IMR-90 (cell line): ENCODE results near the gene PCSK5. TPM values are rescaled to one million over a fixed set of nuclear protein-coding genes. Genes with fewer than 3 reads are reported as not detected.

Source experiments
- ATAC-seq: fragments of 200-7000 bp; cut with Tn5 transposase; 2 replicates; pipeline ENCODE4 v1.9.1; 2020; ENCODE audit warnings: low read depth, mild to moderate bottlenecking, moderate library complexity
- BruUV-seq: library from RNA; stranded (reverse); fragments of 400-500 nt; replicated peaks from 2 replicates; lab custom pipeline; 2021; lab: Mats Ljungman, UMichigan
- CTCF ChIA-PET: fragments of 300-600 bp; formaldehyde crosslinking; extraction: SDS; loops from one replicate; lab custom pipeline; 2021; ENCODE audit warnings: antibody characterized with exemption; lab: Yijun Ruan, JAX
- POLR2A ChIA-PET: fragments of 300-600 bp; sonication (Branson Sonifier 250); formaldehyde crosslinking; loops from one replicate; lab custom pipeline; 2022; ENCODE audit warnings: antibody characterized with exemption; ENCODE audit not compliant: unreplicated experiment; lab: Charles Lee
- DNase-seq: peaks from one replicate; pipeline ENCODE4 v3.0.0; 2013
- H2AFZ ChIP-seq: replicated peaks from 2 replicates; pipeline ENCODE3; 2013; ENCODE audit warnings: low read length, mild to moderate bottlenecking; ENCODE audit not compliant: poor library complexity
- H2AK5ac ChIP-seq: 2 replicates; pipeline ENCODE4 v1.6.1; 2013; ENCODE audit warnings: low read depth, low read length, inconsistent platforms
- H2AK9ac ChIP-seq: replicated peaks from 2 replicates; pipeline ENCODE3; 2013; ENCODE audit warnings: mild to moderate bottlenecking, low read depth, low read length, moderate library complexity; ENCODE audit not compliant: poor library complexity
- H2BK120ac ChIP-seq: 2 replicates; pipeline ENCODE4 v1.6.1; 2013; ENCODE audit warnings: low read depth, low read length, inconsistent platforms
- H2BK15ac ChIP-seq: 3 replicates; pipeline ENCODE4 v1.6.1; 2013; ENCODE audit warnings: low read depth, low read length, inconsistent platforms
- H2BK20ac ChIP-seq: 2 replicates; pipeline ENCODE4 v1.6.1; 2013; ENCODE audit warnings: low read depth, mild to moderate bottlenecking, inconsistent platforms, low read length, moderate library complexity
- H2BK5ac ChIP-seq: 2 replicates; pipeline ENCODE4 v1.6.1; 2013; ENCODE audit warnings: mild to moderate bottlenecking, low read depth, low read length, inconsistent platforms; ENCODE audit not compliant: poor library complexity, severe bottlenecking
- H3K14ac ChIP-seq: replicated peaks from 2 replicates; pipeline ENCODE4 v1.6.1; 2013; ENCODE audit warnings: low read depth, low read length, inconsistent platforms
- H3K18ac ChIP-seq: 2 replicates; pipeline ENCODE4 v1.6.1; 2013; ENCODE audit warnings: low read depth, low read length, control low read depth
- H3K23ac ChIP-seq: 2 replicates; pipeline ENCODE4 v1.6.1; 2013; ENCODE audit warnings: low read depth, low read length, inconsistent platforms
- H3K27ac ChIP-seq: 2 replicates; pipeline ENCODE4 v1.5.1; 2013; ENCODE audit warnings: mild to moderate bottlenecking, control low read depth, low read length; ENCODE audit not compliant: insufficient read depth
- H3K27me3 ChIP-seq: 2 replicates; pipeline ENCODE4 v1.6.1; 2013; ENCODE audit warnings: low read length; ENCODE audit not compliant: control insufficient read depth, insufficient read depth
- H3K36me3 ChIP-seq: 2 replicates; pipeline ENCODE4 v1.6.1; 2013; ENCODE audit warnings: low read length, mixed read lengths; ENCODE audit not compliant: control insufficient read depth, insufficient read depth
- H3K4ac ChIP-seq: 2 replicates; pipeline ENCODE4 v1.6.1; 2013; ENCODE audit warnings: low read depth, low read length, inconsistent platforms
- H3K4me1 ChIP-seq: 2 replicates; pipeline ENCODE4 v1.6.1; 2013; ENCODE audit warnings: low read length, mixed read lengths; ENCODE audit not compliant: control insufficient read depth, insufficient read depth
- H3K4me2 ChIP-seq: 2 replicates; pipeline ENCODE4 v1.6.1; 2013; ENCODE audit warnings: low read depth, mild to moderate bottlenecking, control low read depth, low read length, moderate library complexity
- H3K4me3 ChIP-seq: 2 replicates; pipeline ENCODE4 v1.5.1; 2013; ENCODE audit warnings: low read depth, mild to moderate bottlenecking, control low read depth, low read length, moderate library complexity; ENCODE audit not compliant: insufficient read depth
- H3K56ac ChIP-seq: 2 replicates; pipeline ENCODE4 v1.6.1; 2013; ENCODE audit warnings: low read length, inconsistent platforms; ENCODE audit not compliant: insufficient read depth; ENCODE audit errors: extremely low read depth
- H3K79me1 ChIP-seq, 2 experiments: 2 replicates each; pipeline ENCODE4 v1.6.1; 2013; ENCODE audit warnings: low read length in 2 of 2, inconsistent platforms in 1 of 2, low read depth in 1 of 2
- H3K9ac ChIP-seq: 2 replicates; pipeline ENCODE4 v1.6.1; 2013; ENCODE audit warnings: low read depth, low read length, control low read depth
- H3K9me1 ChIP-seq: 2 replicates; pipeline ENCODE4 v1.6.1; 2013; ENCODE audit warnings: low read length, inconsistent platforms; ENCODE audit not compliant: insufficient read depth
- H3K9me3 ChIP-seq: 2 replicates; pipeline ENCODE4 v1.6.1; 2013; ENCODE audit warnings: low read length; ENCODE audit not compliant: control insufficient read depth, insufficient read depth
- H4K20me1 ChIP-seq: 2 replicates; pipeline ENCODE4 v1.6.1; 2013; ENCODE audit warnings: low read length, inconsistent platforms; ENCODE audit not compliant: insufficient read depth
- H4K5ac ChIP-seq: 2 replicates; pipeline ENCODE4 v1.6.1; 2013; ENCODE audit warnings: mild to moderate bottlenecking, low read depth, low read length, control low read depth
- H4K8ac ChIP-seq, 2 experiments: 2 replicates each; pipeline ENCODE4 v1.6.1; 2013; ENCODE audit warnings: low read depth in 2 of 2, low read length in 2 of 2, control low read depth in 1 of 2, inconsistent platforms in 1 of 2
- H4K91ac ChIP-seq: 2 replicates; pipeline ENCODE4 v1.6.1; 2013; ENCODE audit warnings: low read depth, low read length, inconsistent platforms; ENCODE audit not compliant: insufficient read depth
- BHLHE40 ChIP-seq: fragments of 150-350 bp; IDR thresholded peaks from 2 replicates; pipeline ENCODE4 v1.6.1; 2016; ENCODE audit warnings: mild to moderate bottlenecking, low read depth, low read length
- CEBPB ChIP-seq: IDR thresholded peaks from 2 replicates; pipeline ENCODE4 v1.6.1; 2012; ENCODE audit warnings: low read depth, low read length, improper control_type of control experiment
- CHD1 ChIP-seq: IDR thresholded peaks from 2 replicates; pipeline ENCODE4 v1.6.1; 2012; ENCODE audit warnings: low read depth, low read length, improper control_type of control experiment
- FOS ChIP-seq: fragments of 150-350 bp; IDR thresholded peaks from 2 replicates; pipeline ENCODE4 v1.6.1; 2016; ENCODE audit warnings: low read depth, low read length
- MAFK ChIP-seq: IDR thresholded peaks from 2 replicates; pipeline ENCODE4 v1.6.1; 2012; ENCODE audit warnings: low read depth, low read length, improper control_type of control experiment
- MXI1 ChIP-seq: IDR thresholded peaks from 2 replicates; pipeline ENCODE4 v1.6.1; 2012; ENCODE audit warnings: low read depth, mild to moderate bottlenecking, low read length, moderate library complexity, borderline replicate concordance
- POLR2A ChIP-seq: IDR thresholded peaks from 2 replicates; pipeline ENCODE4 v1.6.1; 2012; ENCODE audit warnings: mild to moderate bottlenecking, low read depth, low read length
- RCOR1 ChIP-seq: IDR thresholded peaks from 2 replicates; pipeline ENCODE4 v1.6.1; 2012; ENCODE audit warnings: mild to moderate bottlenecking, low read length, improper control_type of control experiment; ENCODE audit not compliant: insufficient replicate concordance
- whole genome bisulfite sequencing, 2 experiments: methylation state at CpG; one replicate each; pipeline versions ENCODE4 v1.1.5 to v1.1.7; 2013; ENCODE audit warnings: missing lambda C conversion rate in 2 of 2; ENCODE audit not compliant: insufficient read length in 1 of 2; ENCODE audit errors: extremely low coverage in 2 of 2; 5-methylcytosine and 5-hydroxymethylcytosine counted together
- dilution Hi-C: fragments of 300-500 bp; cut with HindIII; formaldehyde crosslinking; loops from one replicate; pipeline ENCODE4 v1.14.3; 2018; ENCODE audit warnings: low sequenced_read_pairs; ENCODE audit not compliant: unreplicated experiment
- in situ Hi-C: fragments of 300-500 bp; cut with MboI; formaldehyde crosslinking; loops from 3 replicates; pipeline ENCODE4 v1.14.3; 2019; ENCODE audit warnings: low sequenced_read_pairs, inconsistent platforms, mixed read lengths
- intact Hi-C: fragments of 100-400 bp; cut with micrococcal nuclease; formaldehyde crosslinking; loops from 2 replicates; pipeline ENCODE4 v1.10.0; 2022
- polyA plus RNA-seq, 3 experiments: library from polyadenylated mRNA; depleted of rRNA; stranded (reverse); fragments of >200 nt; gene quantifications; 2 replicates each; pipeline ENCODE4 v1.2.3, GENCODE V29; 2012; ENCODE audit warnings: low replicate concordance in 1 of 3
- total RNA-seq: library from RNA; depleted of rRNA; stranded (reverse); fragments of >200 nt; gene quantifications from 2 replicates; pipeline ENCODE4 v1.2.3, GENCODE V29; 2012
- TF ChIP-seq, protein P1 (sequence below): fragments of 150-350 bp; IDR thresholded peaks from 2 replicates; pipeline ENCODE4 v1.6.1; 2016; ENCODE audit warnings: low read depth, mild to moderate bottlenecking, low read length, moderate library complexity, borderline replicate concordance

PCSK5 gene
- total and polyA plus RNA-seq, 2 of the 4 experiments (the other 2 are of a cell fraction), result 1.5 to 3.0 TPM

DNA sequence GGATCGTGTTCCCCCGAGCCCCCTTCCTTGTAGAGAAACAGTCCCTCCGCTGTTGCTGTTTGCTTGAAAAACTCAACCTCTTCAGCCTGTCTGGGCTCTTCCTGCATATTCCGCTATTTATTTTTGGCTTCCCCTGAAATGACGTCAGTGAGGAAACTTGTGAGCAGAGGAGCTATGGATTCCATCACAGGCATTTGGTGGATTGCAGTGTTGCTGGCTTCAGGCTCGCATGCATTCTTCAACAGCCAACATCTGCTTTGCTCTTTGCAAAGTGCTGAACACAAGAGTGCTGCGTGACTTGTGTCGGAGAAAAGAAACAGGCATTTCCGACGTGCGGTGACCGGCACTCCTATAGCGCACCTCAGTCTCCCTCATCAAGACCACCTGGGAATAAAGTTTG is 271.1 kb downstream of the PCSK5 start:
- in situ Hi-C loops (no loop called here), intact Hi-C loops (loop anchor here (1.0 to 5.0 kb wide), 2 partner anchors 95 to 141 kb away; no protein-coding TSS in a partner anchor), dilution Hi-C loops (no loop called here)
- no TSS peak for BruUV-seq
- peak overlapping the region; percentile 93 for H2BK120ac ChIP-seq
- peak overlapping the region; percentile 76 for H3K56ac ChIP-seq
- H4K91ac ChIP-seq, result peak overlapping the region; percentile 86
- H2AK5ac ChIP-seq, result peak overlapping the region; percentile 85; the same call in 1 of the 2 replicates
- H3K14ac ChIP-seq, result peak overlapping the region; percentile 83; the same call in 1 of the 2 replicates
- TF ChIP-seq CHD1 (no peak), BHLHE40 (peak; percentile 14; the same call in 1 of the 2 replicates), MAFK (no peak), CEBPB (peak; percentile 42; the same call in 1 of the 2 replicates), FOS (peak; percentile 28; the same call in 1 of the 2 replicates), MXI1 (no peak), RCOR1 (no peak), POLR2A (no peak)
- TF ChIP-seq, protein P1, sequence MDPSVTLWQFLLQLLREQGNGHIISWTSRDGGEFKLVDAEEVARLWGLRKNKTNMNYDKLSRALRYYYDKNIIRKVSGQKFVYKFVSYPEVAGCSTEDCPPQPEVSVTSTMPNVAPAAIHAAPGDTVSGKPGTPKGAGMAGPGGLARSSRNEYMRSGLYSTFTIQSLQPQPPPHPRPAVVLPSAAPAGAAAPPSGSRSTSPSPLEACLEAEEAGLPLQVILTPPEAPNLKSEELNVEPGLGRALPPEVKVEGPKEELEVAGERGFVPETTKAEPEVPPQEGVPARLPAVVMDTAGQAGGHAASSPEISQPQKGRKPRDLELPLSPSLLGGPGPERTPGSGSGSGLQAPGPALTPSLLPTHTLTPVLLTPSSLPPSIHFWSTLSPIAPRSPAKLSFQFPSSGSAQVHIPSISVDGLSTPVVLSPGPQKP, result no peak
- H3K4ac ChIP-seq, result peak overlapping the region; percentile 91
- H2AFZ ChIP-seq, result peak overlapping the region; percentile 78
- peak overlapping the region; percentile 51 for H4K5ac ChIP-seq
- H3K36me3 ChIP-seq, result peaks cover 5% of the 10 kb centered on the region
- peak; percentile 82 for ATAC-seq
- peak overlapping the region; percentile 64 to 86; a peak in 3 of 4 replicates for H4K8ac ChIP-seq
- H3K79me1 ChIP-seq, result no peaks in the 10 kb centered on the region
- no peaks in the 10 kb centered on the region for H3K9me3 ChIP-seq
- ChIA-PET POLR2A (interaction anchor here (1.0 kb wide), 1 partner anchor 12 kb away, joined by 3 read pairs; no protein-coding TSS in a partner anchor), CTCF (interaction anchor here (0.6 to 1.4 kb wide), 2 partner anchors 9 to 227 kb away, joined by 3 read pairs; no protein-coding TSS in a partner anchor)
- peak overlapping the region; percentile 96 for H3K18ac ChIP-seq
- H3K27ac ChIP-seq, result peak overlapping the region; percentile 65; the same call in 1 of the 2 replicates
- peak overlapping the region; percentile 69 for H3K23ac ChIP-seq
- no peaks in the 10 kb centered on the region for H3K27me3 ChIP-seq
- H2BK20ac ChIP-seq, result peak overlapping the region; percentile 90
- no peak overlapping the region for H3K4me3 ChIP-seq
- peak overlapping the region; percentile 37; the same call in 1 of the 2 replicates for H3K9ac ChIP-seq
- H3K4me1 ChIP-seq, result peaks cover 19% of the 10 kb centered on the region
- 0% methylated on average over 3 of the region's 13 CpGs; no CpG with 5 or more reads in 1 of the 2 experiments for WGBS, 2 experiments
- peak overlapping the region; percentile 75 for H2BK5ac ChIP-seq
- no peaks in the 10 kb centered on the region for H4K20me1 ChIP-seq
- H2BK15ac ChIP-seq, result peak overlapping the region; percentile 61; the same call in 1 of the 3 replicates
- peak overlapping the region; percentile 49 for H3K4me2 ChIP-seq
- peaks cover 20% of the 10 kb centered on the region for H3K9me1 ChIP-seq
- peak overlapping the region; percentile 8 for H2AK9ac ChIP-seq
- DNase-seq, result peak; percentile 95
